ENCODE results near the gene EMP1.

- TF ChIP-seq CTCF (conservative IDR thresholded peaks at IDR 0.05; ENCODE audit: low read depth in 2 of 2) (no peak), EZH2 (IDR thresholded peaks at IDR 0.05; ENCODE audit: low read depth, unreplicated experiment) (no peak)
These were observed 52.4 kb downstream of the EMP1 start for GRCh38 chr12:13248964-13249363.

All from GM23338 (cell line).